ENCODE results near the gene HCN2.

The HCN2 gene

DNA sequence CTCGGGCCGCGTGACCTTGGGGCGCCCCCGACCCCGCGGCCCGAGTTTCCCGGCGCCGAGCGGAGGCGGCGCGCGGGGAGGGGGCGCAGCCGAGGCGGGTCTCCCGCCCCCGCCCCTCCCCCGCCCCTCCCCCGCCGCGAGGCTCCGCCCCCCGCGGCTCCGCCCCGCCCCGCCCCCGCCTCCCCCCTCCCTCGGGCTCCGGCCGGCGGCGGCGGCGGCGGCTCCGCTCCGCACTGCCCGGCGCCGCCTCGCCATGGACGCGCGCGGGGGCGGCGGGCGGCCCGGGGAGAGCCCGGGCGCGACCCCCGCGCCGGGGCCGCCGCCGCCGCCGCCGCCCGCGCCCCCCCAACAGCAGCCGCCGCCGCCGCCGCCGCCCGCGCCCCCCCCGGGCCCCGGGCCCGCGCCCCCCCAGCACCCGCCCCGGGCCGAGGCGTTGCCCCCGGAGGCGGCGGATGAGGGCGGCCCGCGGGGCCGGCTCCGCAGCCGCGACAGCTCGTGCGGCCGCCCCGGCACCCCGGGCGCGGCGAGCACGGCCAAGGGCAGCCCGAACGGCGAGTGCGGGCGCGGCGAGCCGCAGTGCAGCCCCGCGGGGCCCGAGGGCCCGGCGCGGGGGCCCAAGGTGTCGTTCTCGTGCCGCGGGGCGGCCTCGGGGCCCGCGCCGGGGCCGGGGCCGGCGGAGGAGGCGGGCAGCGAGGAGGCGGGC is at the start of gene HCN2:
TSS of gene HCN2 (plus strand) at position 189 of the 703 bp plus-strand sequence. CDS start at position 254, 65 bp downstream.
- DNase-seq = no peak

DNA sequence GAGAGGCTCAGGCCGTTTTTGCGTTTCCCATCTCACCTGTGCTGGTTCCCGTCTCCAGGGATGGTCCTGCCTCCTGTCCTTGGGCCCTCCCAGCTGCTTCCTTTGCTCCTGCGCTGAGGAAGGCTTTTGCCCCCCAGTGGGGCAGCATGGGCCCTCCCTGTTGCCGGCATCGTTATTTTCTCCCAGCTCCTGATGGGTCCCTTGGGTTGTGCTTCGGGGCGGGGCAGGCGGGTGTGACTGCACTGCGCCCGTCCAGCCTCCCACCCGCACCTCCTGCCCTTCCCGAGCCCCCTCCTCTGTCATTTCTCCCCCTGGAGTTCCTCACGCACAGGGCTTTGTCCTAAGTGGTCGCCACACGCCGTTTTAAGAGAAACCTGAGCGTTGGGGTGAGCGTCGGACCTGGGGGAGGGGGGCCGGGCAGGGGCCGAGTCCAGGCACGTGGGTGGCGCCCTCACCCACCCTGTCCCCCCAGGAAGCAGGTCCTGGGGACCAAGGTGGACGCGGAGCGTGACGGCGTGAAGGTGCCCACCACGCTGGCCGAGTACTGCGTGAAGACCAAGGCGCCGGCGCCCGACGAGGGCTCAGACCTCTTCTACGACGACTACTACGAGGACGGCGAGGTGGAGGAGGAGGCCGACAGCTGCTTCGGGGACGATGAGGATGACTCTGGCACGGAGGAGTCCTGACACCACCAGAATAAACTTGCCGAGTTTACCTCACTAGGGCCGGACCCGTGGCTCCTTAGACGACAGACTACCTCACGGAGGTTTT is 48.6 kb upstream of the HCN2 start:
- no peak for DNase-seq

DNA sequence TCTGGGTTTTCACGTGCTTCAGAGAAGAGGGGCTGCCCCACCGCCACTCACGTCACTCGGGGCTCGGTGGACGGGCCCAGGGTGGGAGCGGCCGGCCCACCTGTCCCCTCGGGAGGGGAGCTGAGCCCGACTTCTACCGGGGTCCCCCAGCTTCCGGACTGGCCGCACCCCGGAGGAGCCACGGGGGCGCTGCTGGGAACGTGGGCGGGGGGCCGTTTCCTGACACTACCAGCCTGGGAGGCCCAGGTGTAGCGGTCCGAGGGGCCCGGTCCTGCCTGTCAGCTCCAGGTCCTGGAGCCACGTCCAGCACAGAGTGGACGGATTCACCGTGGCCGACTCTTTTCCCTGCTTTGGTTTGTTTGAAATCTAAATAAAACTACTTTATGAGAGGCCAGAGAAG is 48.0 kb upstream of the HCN2 start:
- DNase-seq = no peak

GRCh38 chr19:542173-542866 is 47.4 kb upstream of the HCN2 start:
- no peak for DNase-seq

GRCh38 chr19:543910-544608 is 45.6 kb upstream of the HCN2 start, which contains the start of gene GZMM:
TSS of gene GZMM (plus strand) at chr19:544053. CDS start at chr19:544072, 19 bp downstream.
- no peak for DNase-seq

GRCh38 chr19:547117-547516 is 42.6 kb upstream of the HCN2 start:
- DNase-seq = no peak

- no peak for DNase-seq
These were observed 41.6 kb upstream of the HCN2 start for GRCh38 chr19:547836-548720.

GRCh38 chr19:548886-549830 is 40.5 kb upstream of the HCN2 start:
- DNase-seq = no peak

DNA sequence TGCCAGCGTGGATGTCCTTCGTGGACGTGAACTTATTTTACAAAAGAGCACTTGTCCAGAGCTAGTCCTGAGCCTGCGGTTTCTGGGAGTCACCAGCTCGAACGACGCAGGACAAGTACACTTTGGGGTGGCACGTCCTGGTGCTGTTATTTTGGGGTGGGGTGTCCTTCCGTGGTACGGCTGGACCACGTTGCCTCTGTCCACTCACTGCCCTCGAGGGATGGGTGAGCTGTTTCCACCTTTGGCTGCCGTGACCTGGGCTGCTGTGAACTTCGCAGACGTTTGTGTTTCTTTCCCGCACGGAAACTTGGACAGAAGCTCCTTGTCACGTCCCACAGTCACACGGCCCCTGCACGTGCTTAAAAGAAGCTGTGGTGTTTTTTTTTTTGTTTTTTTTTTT is 34.9 kb upstream of the HCN2 start:
- no peak for DNase-seq

DNA sequence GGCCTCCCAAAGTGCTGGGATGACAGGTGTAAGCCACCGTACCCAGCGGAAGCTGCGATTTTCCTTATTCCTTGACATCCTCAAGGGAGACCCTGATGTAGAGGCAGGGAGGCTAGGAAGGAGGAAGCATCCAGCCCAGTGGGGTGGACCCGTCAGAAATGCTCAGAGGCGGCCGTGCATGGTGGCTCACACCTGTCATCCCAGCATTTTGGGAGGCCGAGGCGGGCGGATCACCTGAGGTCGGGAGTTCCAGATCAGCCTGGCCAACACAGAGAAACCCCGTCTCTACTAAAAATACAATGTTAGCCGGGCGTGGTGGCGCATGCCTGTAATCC is 34.2 kb upstream of the HCN2 start:
- DNase-seq = no peak

GRCh38 chr19:556611-557382 is 32.9 kb upstream of the HCN2 start:
- DNase-seq = no peak

- no peak for DNase-seq
These were observed 30.8 kb upstream of the HCN2 start for GRCh38 chr19:558770-559439.

DNA sequence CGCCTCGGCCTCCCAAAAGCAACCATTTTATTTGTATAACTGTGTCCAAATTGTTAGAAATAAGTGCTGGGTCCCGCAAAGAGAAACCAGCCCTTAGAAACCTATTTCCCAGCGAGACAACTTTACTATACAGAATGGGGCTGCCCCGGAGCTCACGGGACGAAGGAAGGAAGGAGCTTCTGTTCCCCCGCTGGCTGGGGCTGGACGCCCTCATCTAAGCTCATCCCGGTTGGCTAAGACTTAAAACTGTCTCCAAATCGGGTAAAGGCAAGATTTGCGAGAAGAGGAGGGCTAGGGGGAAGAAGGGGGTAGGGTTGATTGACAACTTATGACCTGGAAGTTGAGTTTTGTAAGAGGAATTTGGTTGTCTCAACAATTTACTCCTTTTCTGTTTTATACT is 29.6 kb upstream of the HCN2 start:
- DNase-seq = no peak

DNA sequence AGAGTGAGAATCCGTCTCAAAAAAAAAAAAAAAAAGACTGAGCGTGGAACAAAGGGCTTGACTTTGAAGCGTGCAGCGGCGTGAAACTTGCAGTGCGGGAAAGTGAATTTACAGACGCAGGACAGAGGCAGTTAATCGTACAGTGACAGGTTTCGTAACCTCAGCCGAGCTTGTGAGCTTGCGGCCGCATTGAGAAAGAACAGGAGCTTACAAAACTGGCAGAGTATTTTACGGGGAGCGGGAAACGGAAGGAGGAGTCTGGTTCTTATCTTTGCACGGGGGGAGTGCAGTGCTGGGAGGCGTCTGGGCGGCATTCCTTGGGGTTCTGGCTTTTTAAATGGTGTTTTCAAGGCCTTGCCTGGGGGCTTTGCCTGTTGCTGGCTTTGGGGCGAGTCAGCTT is 23.3 kb upstream of the HCN2 start:
- DNase-seq = no peak

GRCh38 chr19:566844-567243 is 22.8 kb upstream of the HCN2 start:
- no peak for DNase-seq

DNA sequence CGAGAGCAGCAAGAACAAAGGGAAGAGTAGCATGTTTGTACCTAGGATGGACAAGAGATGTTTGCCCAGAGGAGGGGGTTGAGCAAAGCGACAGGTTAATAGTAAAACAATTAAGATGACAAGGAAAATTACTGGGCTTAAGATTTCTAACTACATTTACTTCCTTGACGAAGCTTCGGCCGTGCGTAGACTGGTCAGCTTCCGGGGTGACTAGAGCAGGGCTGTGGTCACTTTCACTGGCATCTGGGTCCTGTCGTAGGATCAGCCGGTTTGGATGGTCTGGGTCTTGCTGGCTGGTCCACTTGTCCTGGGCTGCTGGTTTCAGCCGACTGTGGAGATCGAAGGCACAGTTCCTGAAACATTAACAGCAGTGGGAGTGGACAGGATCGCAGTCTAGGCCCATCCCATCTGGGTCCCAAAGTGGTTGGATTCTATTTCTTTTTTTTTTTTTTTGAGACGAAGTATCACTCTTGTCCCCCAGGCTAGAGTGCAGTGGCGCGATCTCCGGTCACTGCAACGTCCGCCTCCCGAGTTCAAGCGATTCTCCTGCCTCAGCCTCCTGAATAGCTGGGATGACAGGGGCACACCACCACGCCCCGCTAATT is 22.3 kb upstream of the HCN2 start:
- DNase-seq = no peak

DNA sequence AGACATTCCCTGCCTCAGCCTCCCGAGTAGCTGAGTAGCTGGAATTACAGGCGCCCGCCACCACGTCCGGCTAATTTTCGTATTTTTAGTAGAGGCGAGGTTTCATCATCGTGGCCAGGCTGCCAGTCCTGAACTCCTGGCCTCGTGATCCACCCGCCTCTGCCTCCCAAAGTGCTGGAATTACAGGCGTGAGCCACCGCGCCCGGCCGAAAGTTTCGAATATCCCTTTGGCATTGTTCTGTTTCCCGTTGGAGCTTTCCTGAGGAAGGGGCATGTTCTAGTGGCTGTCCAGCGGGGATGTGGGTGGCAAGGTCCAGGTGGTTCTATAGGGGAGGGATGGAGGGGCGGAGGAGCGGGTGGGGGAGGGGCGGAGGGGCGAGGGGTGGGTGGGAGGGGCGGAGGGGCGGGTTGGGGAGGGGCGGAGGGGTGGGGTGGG is 19.4 kb upstream of the HCN2 start:
- no peak for DNase-seq

DNA sequence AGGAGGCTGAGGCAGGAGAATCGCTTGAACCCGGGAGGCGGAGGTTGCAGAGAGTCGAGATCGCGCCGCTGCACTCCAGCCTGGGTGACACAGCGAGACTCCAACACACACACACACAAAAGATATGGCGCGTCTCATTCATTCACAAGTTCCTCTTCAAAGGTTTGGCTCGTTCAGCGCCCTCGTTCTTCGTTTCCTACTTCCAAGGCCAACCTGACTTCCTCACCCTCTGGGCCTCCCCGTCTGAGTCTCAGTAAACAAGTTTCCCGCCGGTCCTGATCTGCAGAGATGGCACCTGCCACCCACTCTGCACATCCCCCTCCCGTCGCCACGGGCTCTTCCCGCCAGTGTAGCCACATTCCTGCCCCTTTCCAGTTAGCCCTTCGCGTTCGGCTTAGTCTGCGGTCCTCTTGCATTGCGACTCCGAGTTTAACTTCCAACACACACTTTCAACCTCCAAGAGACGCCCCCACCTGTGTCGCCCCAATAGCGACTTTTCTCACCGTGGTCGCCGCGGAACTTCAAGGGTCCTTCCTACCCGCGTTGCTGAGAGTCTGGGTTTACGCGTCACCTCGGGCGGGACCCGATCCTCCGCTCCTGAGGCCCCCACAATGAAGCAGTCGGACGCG is 18.6 kb upstream of the HCN2 start:
- DNase-seq = peak; percentile 68

GRCh38 chr19:571566-571974 is 18.1 kb upstream of the HCN2 start:
- DNase-seq = peak; percentile 45

Data from NCI-H2029 treated with DMSO at 0.1 percent for 48 hours (cell line).